GM12878 (cell line): ENCODE measurements around the gene ITGA1. TPM values are rescaled to one million over a fixed set of nuclear protein-coding genes. Genes with fewer than 3 reads are reported as not detected.

Experiments used
- ATAC-seq: fragments of 200-7000 bp; cut with Tn5 transposase; 3 replicates; pipeline ENCODE4 v1.9.1; 2020; ENCODE audit warnings: mild to moderate bottlenecking, moderate library complexity
- BruUV-seq: library from RNA; stranded (reverse); fragments of 400-500 nt; replicated peaks from 2 replicates; lab custom pipeline; 2021; lab: Mats Ljungman, UMichigan
- CTCF ChIA-PET: fragments of 300-600 bp; sonication (Branson Sonifier 250); formaldehyde crosslinking; extraction: SDS; loops from one replicate; lab custom pipeline; 2021; ENCODE audit warnings: inconsistent platforms; lab: Yijun Ruan, JAX
- POLR2A ChIA-PET: fragments of 350-600 bp; formaldehyde crosslinking; extraction: SDS; loops from one replicate; lab custom pipeline; 2021; ENCODE audit warnings: inconsistent platforms; lab: Charles Lee
- RAD21 ChIA-PET: fragments of 300-600 bp; sonication (Branson Sonifier 250); formaldehyde crosslinking; loops from one replicate; lab custom pipeline; 2023; ENCODE audit warnings: antibody characterized with exemption; ENCODE audit not compliant: unreplicated experiment; lab: Charles Lee
- SMC1A ChIA-PET: fragments of 300-600 bp; sonication (Branson Sonifier 250); formaldehyde crosslinking; loops from one replicate; lab custom pipeline; 2023; ENCODE audit not compliant: unreplicated experiment, uncharacterized antibody; lab: Charles Lee
- DNase-seq: peaks from one replicate; pipeline ENCODE4 v3.0.0-alpha.2; 2011; ENCODE audit warnings: low read depth, low spot score
- FAIRE-seq: peaks from 3 replicates; lab custom pipeline; 2011; peaks lifted over from hg19 to GRCh38; lab: Jason Lieb, UNC
- H2AFZ ChIP-seq: 2 replicates; pipeline ENCODE4 v1.6.0; 2011; ENCODE audit warnings: low read depth, low read length, control low read depth; ENCODE audit not compliant: control insufficient read depth
- H3K27ac ChIP-seq: 2 replicates; pipeline ENCODE4 v1.5.1; 2011; ENCODE audit warnings: control low read depth; ENCODE audit not compliant: control insufficient read depth, insufficient read depth
- H3K27me3 ChIP-seq, 2 experiments: replicated peaks in 1 of 2; 2 replicates each; pipeline versions ENCODE4 v1.6.0 to v1.6.1; 2011; ENCODE audit warnings: low read length in 1 of 2; ENCODE audit not compliant: control insufficient read depth in 2 of 2, insufficient read depth in 2 of 2
- H3K36me3 ChIP-seq, 2 experiments: 2 replicates each; pipeline ENCODE4 v1.5.1; 2011; ENCODE audit warnings: low read length in 1 of 2; ENCODE audit not compliant: control insufficient read depth in 2 of 2, insufficient read depth in 2 of 2
- H3K4me1 ChIP-seq: 2 replicates; pipeline ENCODE4 v1.6.1; 2011; ENCODE audit warnings: mild to moderate bottlenecking, low read length, moderate library complexity, mixed read lengths; ENCODE audit not compliant: control insufficient read depth, insufficient read depth
- H3K4me2 ChIP-seq: 2 replicates; pipeline ENCODE4 v1.6.0; 2011; ENCODE audit warnings: control low read depth; ENCODE audit not compliant: control insufficient read depth, insufficient read depth
- H3K4me3 ChIP-seq: fragments of 200-600 bp; sonication (generic); 2 replicates; pipeline ENCODE4 v1.5.1; 2016
- H3K79me2 ChIP-seq: 2 replicates; pipeline ENCODE4 v1.6.0; 2011; ENCODE audit warnings: low read length; ENCODE audit not compliant: control insufficient read depth, insufficient read depth
- H3K9ac ChIP-seq: 2 replicates; pipeline ENCODE4 v1.8.0; 2011; ENCODE audit warnings: low read length, control low read depth, mixed read lengths; ENCODE audit not compliant: control insufficient read depth, insufficient read depth
- H3K9me3 ChIP-seq: replicated peaks from 3 replicates; pipeline ENCODE4 v1.5.1; 2011; ENCODE audit warnings: mild to moderate bottlenecking, low read length; ENCODE audit not compliant: control insufficient read depth, insufficient read depth
- H4K20me1 ChIP-seq: 2 replicates; pipeline ENCODE4 v1.6.0; 2011; ENCODE audit not compliant: control insufficient read depth, insufficient read depth
- BCL3 ChIP-seq: IDR thresholded peaks from 2 replicates; pipeline ENCODE4 v1.6.1; 2011; ENCODE audit warnings: borderline replicate concordance, low read depth, mild to moderate bottlenecking, moderate library complexity, low read length; ENCODE audit not compliant: insufficient read depth, poor library complexity, severe bottlenecking
- HSF1 ChIP-seq: fragments of 150-350 bp; IDR thresholded peaks from 2 replicates; pipeline ENCODE4 v1.6.1; 2014; ENCODE audit warnings: mild to moderate bottlenecking, low read depth, low read length
- IKZF2 ChIP-seq, 2 experiments: fragments of 450-650 bp; IDR thresholded peaks; 2 replicates each; pipeline ENCODE4 v1.6.1; 2017; ENCODE audit warnings: mild to moderate bottlenecking in 2 of 2, moderate library complexity in 2 of 2
- MYC ChIP-seq: IDR thresholded peaks from 2 replicates; pipeline ENCODE4 v1.6.1; 2011; ENCODE audit warnings: mild to moderate bottlenecking, low read length, moderate library complexity, inconsistent platforms; ENCODE audit not compliant: insufficient read depth, insufficient replicate concordance, insufficient read length, severe bottlenecking
- NBN ChIP-seq: fragments of 450-650 bp; IDR thresholded peaks from 2 replicates; pipeline ENCODE4 v1.6.1; 2016
- NFYA ChIP-seq: IDR thresholded peaks from 2 replicates; pipeline ENCODE4 v1.6.1; 2011; ENCODE audit warnings: low read depth, mild to moderate bottlenecking, low read length, improper control_type of control experiment, borderline replicate concordance
- RAD51 ChIP-seq: fragments of 450-650 bp; IDR thresholded peaks from 2 replicates; pipeline ENCODE4 v1.6.1; 2016; ENCODE audit warnings: moderate library complexity, mild to moderate bottlenecking, inconsistent platforms
- RB1 ChIP-seq: fragments of 450-650 bp; formaldehyde crosslinking; IDR thresholded peaks from 2 replicates; pipeline ENCODE4 v1.6.1; 2017; ENCODE audit warnings: mild to moderate bottlenecking, borderline replicate concordance
- SKIL ChIP-seq: fragments of 450-650 bp; IDR thresholded peaks from 2 replicates; pipeline ENCODE4 v1.6.1; 2017; ENCODE audit warnings: mild to moderate bottlenecking, low read depth, inconsistent platforms; ENCODE audit not compliant: poor library complexity, severe bottlenecking
- STAT1 ChIP-seq: fragments of 450-650 bp; conservative IDR thresholded peaks from 2 replicates; pipeline ENCODE4 v1.6.1; 2014; ENCODE audit warnings: antibody characterized with exemption, mild to moderate bottlenecking
- STAT3 ChIP-seq: IDR thresholded peaks from 2 replicates; pipeline ENCODE4 v1.6.1; 2011; ENCODE audit warnings: low read depth, low read length, improper control_type of control experiment
- USF2 ChIP-seq: IDR thresholded peaks from 2 replicates; pipeline ENCODE4 v1.6.1; 2011; ENCODE audit warnings: low read depth, low read length, improper control_type of control experiment, borderline replicate concordance
- ZNF687 ChIP-seq: fragments of 450-650 bp; IDR thresholded peaks from 2 replicates; pipeline ENCODE4 v1.6.1; 2017; ENCODE audit warnings: mild to moderate bottlenecking, moderate library complexity
- ZSCAN29 ChIP-seq: fragments of 450-650 bp; IDR thresholded peaks from 2 replicates; pipeline ENCODE4 v1.6.1; 2017; ENCODE audit warnings: mild to moderate bottlenecking, moderate library complexity
- WGBS: methylation state at CpG from one replicate; pipeline ENCODE4 v1.1.6; 2016; ENCODE audit warnings: low lambda C conversion rate; ENCODE audit not compliant: insufficient replicate concordance, insufficient coverage; ENCODE audit errors: missing lambda C conversion rate; 5-methylcytosine and 5-hydroxymethylcytosine counted together
- in situ Hi-C: fragments of 300-500 bp; cut with MboI; formaldehyde crosslinking; loops from 9 replicates; pipeline ENCODE4 v1.14.3; 2018; ENCODE audit warnings: mixed read lengths
- intact Hi-C: fragments of 100-400 bp; cut with micrococcal nuclease; formaldehyde crosslinking; loops from one replicate; pipeline ENCODE4 v1.14.2; 2022; ENCODE audit not compliant: unreplicated experiment
- polyA plus RNA-seq, 11 experiments: library from polyadenylated mRNA; depleted of rRNA in 4 of 11; unstranded in 6 of 11; stranded (reverse) in 5 of 11; fragments of >200 nt; fragmentation: Nextera tagmentation in 4 of 11; fragmentation: Illumina TruSeq in 1 of 11; extraction: Ambion mirVana in 4 of 11; extraction: Trizol in 1 of 11; gene quantifications; 1 replicate in 1 of 11; 2 replicates in 10 of 11; pipeline versions ENCODE4 v1.2.1 to v1.2.3, GENCODE V29; 2011 to 2016; ENCODE audit warnings: inconsistent platforms in 2 of 11, missing spikeins in 2 of 11, low read depth in 1 of 11
- total RNA-seq, 4 experiments: library from RNA; depleted of rRNA in 3 of 4; stranded (reverse); fragments of >200 nt in 3 of 4; fragmentation: Illumina TruSeq in 1 of 4; extraction: Trizol in 1 of 4; gene quantifications; 2 replicates each; pipeline versions ENCODE4 v1.2.1 to v1.2.3, GENCODE V29; 2013 to 2021

Gene ITGA1
- total and polyA plus RNA-seq, 10 of the 15 experiments (the other 5 are each of a cell fraction or from before 2014, with no cell fraction given) = 0.02 to 0.56 (median 0.19) TPM

- Histone ChIP-seq H3K9ac (no peak overlapping the region), H3K4me3 (no peak overlapping the region), H2AFZ (no peak overlapping the region), H3K36me3 (no peaks in the 10 kb centered on the region), H3K79me2 (peaks cover 39% of the 10 kb centered on the region), H3K4me2 (no peak overlapping the region), H3K9me3 (no peaks in the 10 kb centered on the region), H4K20me1 (no peaks in the 10 kb centered on the region), H3K27me3 (no peaks in the 10 kb centered on the region), H3K27ac (no peak overlapping the region), H3K4me1 (0 out of 2 replicates have a peak, but pooled peaks cover 3% of the 10 kb centered on the region)
- RAD21 ChIA-PET = no interaction called here
- 95% methylated on average over 2 of the region's 2 CpGs for WGBS
- POLR2A ChIA-PET = interaction anchor here (0.6 kb wide), 1 partner anchor 7 kb away, joined by 4 read pairs; no protein-coding TSS in a partner anchor
- SMC1A ChIA-PET = no interaction called here
- FAIRE-seq (no peak), DNase-seq (no peak), ATAC-seq (no peak)
- CTCF ChIA-PET = interaction anchor here (1.2 kb wide), 1 partner anchor 18 kb away, joined by 3 read pairs; no protein-coding TSS in a partner anchor
- intact Hi-C loops = no loop called here
- BruUV-seq = no TSS peak
- in situ Hi-C loops = no loop called here
- TF ChIP-seq USF2 (no peak), HSF1 (no peak), MYC (no peak), BCL3 (no peak), IKZF2 (IDR thresholded peaks at IDR 0.05) (no peak), RB1 (no peak), NBN (no peak), STAT1 (no peak), ZNF687 (no peak), NFYA (no peak), STAT3 (no peak), RAD51 (no peak), ZSCAN29 (no peak), SKIL (no peak)
Measured at GRCh38 chr5:52804981-52805380, 17.3 kb downstream of the ITGA1 start.
